Measurements from ENCODE around the gene GMDS. TPM values are rescaled to one million over a fixed set of nuclear protein-coding genes. Genes with fewer than 3 reads are reported as not detected.

Gene GMDS
- total RNA-seq, 1 experiment from 2014 or later = 9.7 TPM

DNA sequence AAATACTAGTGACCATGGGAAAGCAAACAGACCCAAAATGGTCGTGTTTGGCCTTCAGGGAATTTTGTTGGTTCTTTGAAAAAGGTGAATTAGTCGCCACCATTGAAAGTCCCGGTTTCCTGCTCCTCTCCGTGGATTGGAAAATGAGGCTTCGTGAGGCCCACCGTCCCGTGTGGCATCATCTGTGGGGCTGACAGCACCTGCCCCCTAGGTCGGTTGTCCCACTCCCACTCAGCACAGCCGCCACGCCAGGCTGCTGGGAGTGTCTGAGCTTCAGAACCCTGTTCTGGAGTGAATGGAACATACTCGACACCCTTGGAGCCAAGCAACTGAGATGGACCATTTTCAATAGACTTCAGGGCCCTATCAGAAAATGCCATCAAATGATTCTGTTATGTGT lies 668.7 kb downstream of the GMDS start:
- Histone ChIP-seq H3K27ac (ENCODE audit: low read length) (no peak overlapping the region), H2AFZ (ENCODE audit: low read length) (no peak overlapping the region), H3K27me3 (ENCODE audit: low read length) (no peaks in the 10 kb centered on the region), H3K9me2 (replicated peaks; ENCODE audit: insufficient read depth, low read length) (no peaks in the 10 kb centered on the region), H3K79me2 (ENCODE audit: low read length) (no peaks in the 10 kb centered on the region), H3K4me2 (ENCODE audit: low read depth, low read length, poor library complexity, severe bottlenecking) (no peak overlapping the region), H3K36me3 (ENCODE audit: insufficient read depth, low read length) (no peaks in the 10 kb centered on the region), H3K4me1 (ENCODE audit: low read length) (peaks cover 9% of the 10 kb centered on the region), H4K20me1 (ENCODE audit: insufficient read depth, low read depth, low read length) (no peaks in the 10 kb centered on the region), H3K4me3 (ENCODE audit: low read length) (no peak overlapping the region), H3K9me3 (ENCODE audit: low read length) (no peaks in the 10 kb centered on the region; the same call in 1 of the 2 replicates), H3K9ac (ENCODE audit: low read length) (no peak overlapping the region)
- no peak for DNase-seq

DNA sequence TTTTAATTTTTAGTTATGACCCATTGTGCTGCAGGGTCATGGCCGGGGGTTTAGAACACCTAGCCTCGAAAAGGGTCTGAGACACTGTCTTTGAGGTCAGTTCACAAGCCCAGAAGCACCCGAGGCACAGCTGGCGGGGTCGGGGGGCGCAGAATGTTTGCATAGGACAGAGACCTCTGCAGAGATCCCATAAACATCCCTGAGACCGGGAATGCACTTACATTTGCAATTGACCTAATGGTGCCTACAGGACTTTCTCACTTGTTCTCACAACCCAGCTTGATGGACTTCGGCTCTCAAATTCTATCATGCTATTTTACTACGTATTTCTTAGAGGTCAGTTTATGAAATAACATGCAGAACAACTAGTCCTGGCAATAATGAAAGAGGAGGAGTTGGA lies 669.2 kb downstream of the GMDS start:
- no peaks in the 10 kb centered on the region for H3K27me3 ChIP-seq (ENCODE audit: low read length)
- H3K79me2 ChIP-seq (ENCODE audit: low read length) = no peaks in the 10 kb centered on the region
- no peak overlapping the region for H3K9ac ChIP-seq (ENCODE audit: low read length)
- no peak overlapping the region for H3K4me3 ChIP-seq (ENCODE audit: low read length)
- peaks cover 9% of the 10 kb centered on the region for H3K4me1 ChIP-seq (ENCODE audit: low read length)
- no peak for DNase-seq
- no peaks in the 10 kb centered on the region for H4K20me1 ChIP-seq (ENCODE audit: insufficient read depth, low read depth, low read length)
- H3K36me3 ChIP-seq (ENCODE audit: insufficient read depth, low read length) = no peaks in the 10 kb centered on the region
- H3K27ac ChIP-seq (ENCODE audit: low read length) = no peak overlapping the region
- no peak overlapping the region for H3K4me2 ChIP-seq (ENCODE audit: low read depth, low read length, poor library complexity, severe bottlenecking)
- no peak overlapping the region for H2AFZ ChIP-seq (ENCODE audit: low read length)
- H3K9me3 ChIP-seq (ENCODE audit: low read length) = peaks cover 4% of the 10 kb centered on the region; the same call in 1 of the 2 replicates
- H3K9me2 ChIP-seq (replicated peaks; ENCODE audit: insufficient read depth, low read length) = no peaks in the 10 kb centered on the region

DNA sequence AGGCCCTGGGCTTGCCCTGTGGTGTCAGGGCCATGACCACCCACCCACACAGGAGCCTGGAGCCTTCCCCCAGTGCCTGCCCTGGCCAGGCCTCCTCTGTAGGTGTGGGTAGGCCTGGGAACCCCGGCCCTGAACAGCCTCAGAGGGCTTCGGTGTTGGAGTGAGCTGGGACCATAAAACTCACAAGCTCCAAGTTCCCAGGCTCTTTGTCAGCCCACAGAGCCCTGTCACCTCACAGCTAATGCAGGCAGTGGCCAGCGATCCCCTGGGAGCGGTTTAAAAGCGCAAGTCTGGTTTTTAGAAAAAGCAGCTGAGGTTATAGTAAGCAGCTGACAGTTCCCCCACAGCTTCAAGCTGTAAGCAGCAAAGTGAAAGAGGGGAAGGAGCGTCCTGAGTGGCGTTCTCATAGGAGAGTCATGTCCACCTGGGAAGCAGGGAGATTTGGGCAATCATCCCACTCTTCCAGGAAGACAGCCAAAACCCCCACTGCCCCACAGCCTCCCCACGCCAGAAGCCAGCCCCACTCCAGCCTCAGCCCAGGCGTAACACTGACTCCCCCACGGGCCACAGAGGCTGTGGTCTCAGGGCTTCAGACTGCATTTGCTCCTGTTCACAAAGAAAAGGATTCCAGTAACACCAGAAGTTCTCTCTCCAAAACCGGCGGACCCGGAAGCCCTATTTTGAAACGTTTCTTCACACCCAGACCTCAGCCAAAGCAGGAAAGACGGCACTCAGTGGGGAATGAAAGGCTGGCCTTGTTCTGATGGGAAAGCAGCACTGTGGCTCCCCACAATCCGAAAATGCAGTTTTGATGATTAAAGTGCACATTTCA lies 670.0 kb downstream of the GMDS start:
- no peak overlapping the region for H3K9ac ChIP-seq (ENCODE audit: low read length)
- no peaks in the 10 kb centered on the region for H3K36me3 ChIP-seq (ENCODE audit: insufficient read depth, low read length)
- H3K4me1 ChIP-seq (ENCODE audit: low read length) = peaks cover 9% of the 10 kb centered on the region

DNA sequence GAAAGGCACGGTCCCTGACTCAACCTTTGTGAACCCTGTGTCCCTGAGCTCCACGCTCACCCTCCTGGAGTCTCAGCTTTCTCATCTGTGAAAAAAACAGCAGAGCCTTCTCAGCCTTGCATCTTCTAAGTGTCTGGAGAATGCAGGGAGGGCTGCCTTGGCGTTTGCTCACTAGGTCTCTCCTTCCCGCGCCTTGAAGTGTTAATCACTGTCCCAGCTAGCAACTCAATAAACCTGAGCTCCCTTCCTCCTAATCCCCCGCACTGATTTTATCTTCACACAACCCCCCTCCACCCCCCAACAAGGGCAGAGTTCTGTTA lies 670.6 kb downstream of the GMDS start:
- no peaks in the 10 kb centered on the region for H3K9me2 ChIP-seq (replicated peaks; ENCODE audit: insufficient read depth, low read length)
- H3K9me3 ChIP-seq (ENCODE audit: low read length) = peaks cover 15% of the 10 kb centered on the region
- peaks cover 9% of the 10 kb centered on the region for H3K4me1 ChIP-seq (ENCODE audit: low read length)
- H3K9ac ChIP-seq (ENCODE audit: low read length) = no peak overlapping the region
- no peaks in the 10 kb centered on the region for H3K36me3 ChIP-seq (ENCODE audit: insufficient read depth, low read length)
- H4K20me1 ChIP-seq (ENCODE audit: insufficient read depth, low read depth, low read length) = no peaks in the 10 kb centered on the region
- no peak overlapping the region for H3K27ac ChIP-seq (ENCODE audit: low read length)
- no peak for DNase-seq
- no peak overlapping the region for H3K4me2 ChIP-seq (ENCODE audit: low read depth, low read length, poor library complexity, severe bottlenecking)
- 0 out of 2 replicates have a peak, but pooled peaks cover 2% of the 10 kb centered on the region for H3K27me3 ChIP-seq (ENCODE audit: low read length)
- H3K79me2 ChIP-seq (ENCODE audit: low read length) = no peaks in the 10 kb centered on the region
- H3K4me3 ChIP-seq (ENCODE audit: low read length) = no peak overlapping the region
- H2AFZ ChIP-seq (ENCODE audit: low read length) = no peak overlapping the region

More for the DNA sequence above, 670.0 kb downstream of the GMDS start:
- Histone ChIP-seq H3K4me3 (ENCODE audit: low read length) (no peak overlapping the region), H3K9me2 (replicated peaks; ENCODE audit: insufficient read depth, low read length) (no peaks in the 10 kb centered on the region), H3K79me2 (ENCODE audit: low read length) (no peaks in the 10 kb centered on the region), H2AFZ (ENCODE audit: low read length) (no peak overlapping the region), H4K20me1 (ENCODE audit: insufficient read depth, low read depth, low read length) (no peaks in the 10 kb centered on the region), H3K9me3 (ENCODE audit: low read length) (peaks cover 11% of the 10 kb centered on the region), H3K27me3 (ENCODE audit: low read length) (0 out of 2 replicates have a peak, but pooled peaks cover 1% of the 10 kb centered on the region), H3K27ac (ENCODE audit: low read length) (no peak overlapping the region), H3K4me2 (ENCODE audit: low read depth, low read length, poor library complexity, severe bottlenecking) (no peak overlapping the region)
- no peak for DNase-seq

DNA sequence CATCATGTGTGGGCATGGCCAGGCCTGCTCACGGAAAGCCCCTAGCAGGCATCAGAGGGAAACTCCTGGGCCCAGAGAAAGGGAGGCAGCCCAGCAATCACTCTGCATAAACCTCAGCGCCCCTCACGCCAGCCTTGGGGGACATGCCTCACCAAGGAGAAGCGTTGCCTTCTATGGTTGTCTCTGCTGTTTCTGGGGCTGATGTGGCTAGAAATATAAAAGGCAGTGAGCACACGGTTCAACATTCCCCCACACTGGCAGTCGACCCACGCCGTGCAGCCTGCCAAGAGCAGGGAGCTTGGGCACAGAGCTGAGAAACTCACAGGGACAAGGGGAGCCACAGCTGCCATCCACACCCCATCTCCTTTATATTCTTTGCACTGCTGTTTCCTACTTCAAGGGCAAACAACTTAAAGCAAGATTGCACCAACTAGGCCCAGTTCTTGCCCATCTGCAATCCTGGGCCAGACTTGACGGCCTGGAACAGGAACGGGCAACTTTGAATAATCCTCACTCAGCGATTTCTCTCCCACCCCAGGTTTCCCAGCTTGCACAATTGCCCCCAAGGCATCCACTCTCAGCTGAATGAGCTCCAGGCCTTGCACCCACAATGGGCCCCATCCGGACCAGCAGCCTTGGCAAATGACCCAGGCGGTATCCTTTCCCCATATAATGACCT lies 671.2 kb downstream of the GMDS start:
- no peaks in the 10 kb centered on the region for H4K20me1 ChIP-seq (ENCODE audit: insufficient read depth, low read depth, low read length)
- no peak for DNase-seq

More for the DNA sequence above, 671.2 kb downstream of the GMDS start:
- Histone ChIP-seq H3K79me2 (ENCODE audit: low read length) (no peaks in the 10 kb centered on the region), H3K4me3 (ENCODE audit: low read length) (no peak overlapping the region), H3K9me2 (replicated peaks; ENCODE audit: insufficient read depth, low read length) (no peaks in the 10 kb centered on the region), H2AFZ (ENCODE audit: low read length) (no peak overlapping the region), H3K27ac (ENCODE audit: low read length) (no peak overlapping the region), H3K27me3 (ENCODE audit: low read length) (0 out of 2 replicates have a peak, but pooled peaks cover 2% of the 10 kb centered on the region), H3K4me2 (ENCODE audit: low read depth, low read length, poor library complexity, severe bottlenecking) (no peak overlapping the region), H3K36me3 (ENCODE audit: insufficient read depth, low read length) (no peaks in the 10 kb centered on the region), H3K9ac (ENCODE audit: low read length) (no peak overlapping the region), H3K9me3 (ENCODE audit: low read length) (peaks cover 15% of the 10 kb centered on the region), H3K4me1 (ENCODE audit: low read length) (peaks cover 9% of the 10 kb centered on the region)
